Activated CD4-positive, CD25-positive, alpha-beta regulatory T cell treated with anti-CD3 and anti-CD28 coated beads, Interleukin-2, amount 50 U/mL, for 72 hours (primary cell): ENCODE results near the gene ABCG1.
A peak's percentile ranks its signal among the peaks of the same experiment; 100 is the strongest.
"Not testable (repeated sequence)": the region's sequence is repeated elsewhere in the genome, so short reads cannot be mapped to it uniquely, and the experiment has no call there.

Experiments used
- DNase-seq: peaks from one replicate; pipeline ENCODE4 v3.0.0; 2021

The ABCG1 gene

DNA sequence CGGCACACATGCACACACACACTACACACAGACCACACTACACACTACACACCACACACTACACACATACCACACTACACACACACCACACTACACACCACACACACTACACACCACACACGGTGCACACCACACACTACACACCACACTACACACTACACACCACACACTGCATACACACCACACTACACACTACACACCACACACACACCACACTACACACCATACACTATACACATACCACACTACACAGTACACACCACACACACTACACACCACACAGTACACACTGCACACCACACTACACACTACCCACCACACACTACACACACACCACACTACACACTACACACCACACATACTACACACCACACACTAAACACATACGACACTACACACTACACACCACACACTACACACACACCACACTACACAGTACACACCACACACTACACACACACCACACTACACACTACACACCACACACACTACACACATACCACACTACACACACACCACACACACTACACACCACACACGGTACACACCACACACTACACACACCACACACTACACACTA is 73.7 kb downstream of the ABCG1 start:
- not testable (repeated sequence) for DNase-seq

DNA sequence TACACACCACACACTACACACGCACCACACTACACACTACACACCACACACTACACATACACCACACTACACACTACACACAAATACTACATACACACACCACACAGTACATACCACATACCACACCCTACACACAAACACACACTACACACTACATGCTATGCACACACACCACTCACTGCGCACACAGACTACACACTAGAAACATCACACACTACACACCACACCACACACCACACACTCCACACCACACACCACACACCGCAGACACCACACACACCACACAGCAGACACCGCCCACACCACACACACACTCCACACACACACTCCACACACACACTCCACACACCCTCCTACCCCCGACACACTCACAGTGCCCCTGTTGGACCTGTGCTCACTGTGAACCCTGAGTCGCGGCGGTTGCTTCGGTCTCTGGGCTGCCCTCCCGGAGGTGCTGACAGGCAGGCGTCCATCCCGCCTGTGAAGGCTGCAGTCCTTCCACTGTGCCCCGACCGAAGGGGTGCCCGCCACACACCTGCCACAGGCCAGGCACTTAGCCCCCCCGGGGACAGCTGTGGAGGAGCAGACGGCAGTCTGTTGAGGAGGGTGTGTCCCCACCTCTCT is 74.8 kb downstream of the ABCG1 start:
- no peak for DNase-seq

GRCh38 chr21:42294273-42294880 is 75.4 kb downstream of the ABCG1 start:
- DNase-seq: no peak

DNA sequence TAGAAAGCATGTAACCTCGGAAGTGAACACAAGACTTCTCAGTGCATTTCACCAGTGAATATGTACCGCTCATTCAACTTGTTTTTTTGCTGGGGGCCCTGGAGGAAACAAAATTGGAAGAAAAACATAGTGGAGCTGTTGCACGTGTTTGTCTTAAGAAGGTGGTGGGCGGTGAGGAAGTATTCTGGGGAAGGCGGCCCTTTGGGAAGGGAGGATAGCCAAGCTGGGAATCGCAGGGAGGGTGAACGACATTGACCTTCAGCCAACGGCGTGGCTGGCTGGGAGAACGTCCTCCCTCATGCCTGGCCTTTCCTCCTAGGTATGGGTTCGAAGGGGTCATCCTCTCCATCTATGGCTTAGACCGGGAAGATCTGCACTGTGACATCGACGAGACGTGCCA is 76.9 kb downstream of the ABCG1 start:
- no peak for DNase-seq

GRCh38 chr21:42296501-42296900 is 77.6 kb downstream of the ABCG1 start:
- DNase-seq: no peak

DNA sequence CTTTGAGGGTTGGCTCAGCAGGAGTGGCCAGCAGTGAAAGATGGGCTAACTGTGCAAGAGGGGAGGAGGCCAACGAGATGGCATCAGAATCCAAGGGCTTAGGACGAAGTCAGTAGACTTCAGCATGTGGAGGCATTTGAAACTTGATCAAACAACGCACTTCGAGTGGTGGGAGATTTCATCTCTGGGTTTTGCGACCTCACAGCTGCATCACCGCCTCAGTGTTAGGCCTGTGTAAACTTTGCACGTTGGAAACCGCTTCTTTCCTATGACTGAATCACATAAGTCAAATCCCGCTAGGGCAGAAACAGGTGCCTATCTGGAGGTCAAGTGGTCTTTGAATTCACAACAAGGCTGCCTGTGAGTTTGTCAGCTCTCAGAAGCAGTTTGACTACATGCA is 78.4 kb downstream of the ABCG1 start:
- DNase-seq: no peak

DNA sequence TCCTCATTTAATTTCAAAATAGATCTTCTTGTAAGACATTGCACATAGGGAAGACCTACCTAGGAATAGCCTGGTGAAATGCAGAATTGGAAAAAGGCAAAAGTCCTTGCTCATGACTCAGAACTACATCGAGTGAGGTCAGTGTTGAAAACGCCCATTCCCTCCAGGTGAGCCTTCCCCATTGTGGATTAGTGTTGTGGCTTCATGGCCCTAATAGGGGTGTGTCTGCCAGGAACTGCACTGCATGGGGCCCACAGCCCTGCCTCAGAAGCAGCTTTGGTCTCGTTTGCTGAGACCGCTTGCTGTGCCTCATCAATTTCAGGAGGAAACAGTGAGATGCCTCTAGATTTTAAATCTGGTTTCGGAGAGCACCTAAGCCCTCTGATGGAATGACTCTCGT is 79.3 kb downstream of the ABCG1 start:
- no peak for DNase-seq

GRCh38 chr21:42298657-42299056 is 79.7 kb downstream of the ABCG1 start:
- no peak for DNase-seq

DNA sequence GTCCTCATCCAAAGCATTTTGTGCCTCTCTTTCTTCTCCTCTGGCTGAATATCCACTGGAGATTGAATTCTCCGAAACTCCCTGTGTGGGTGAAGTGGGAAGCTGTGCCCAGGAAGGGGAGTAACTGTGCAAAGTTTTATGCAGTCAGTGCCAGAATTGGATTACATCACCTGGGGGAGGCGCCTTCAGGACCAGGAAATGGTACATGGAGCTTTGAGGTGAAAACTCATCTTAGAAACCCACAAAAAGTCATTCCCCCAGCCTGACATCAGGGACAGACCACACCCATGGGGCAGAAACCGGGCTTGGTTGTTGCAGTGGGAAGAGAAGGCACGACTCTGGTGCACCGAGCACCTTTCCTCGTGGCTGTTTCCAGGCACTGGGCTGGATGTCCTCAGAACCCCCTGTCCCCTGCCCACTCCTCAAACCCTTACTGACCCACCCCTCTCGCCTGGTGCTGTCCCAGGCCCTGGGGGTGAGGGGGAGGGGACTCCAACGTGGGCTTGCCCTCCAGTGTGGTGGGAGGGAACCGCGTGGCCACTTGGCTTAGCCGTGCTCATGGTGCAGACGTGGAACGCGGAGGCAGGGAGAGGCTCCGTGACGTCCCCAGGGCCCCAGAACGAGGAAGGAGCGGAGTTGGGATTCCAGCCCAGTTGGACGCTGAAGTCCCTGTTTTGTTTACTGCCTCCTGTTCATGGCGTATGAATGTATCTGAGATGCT is 80.5 kb downstream of the ABCG1 start:
- DNase-seq: no peak

DNA sequence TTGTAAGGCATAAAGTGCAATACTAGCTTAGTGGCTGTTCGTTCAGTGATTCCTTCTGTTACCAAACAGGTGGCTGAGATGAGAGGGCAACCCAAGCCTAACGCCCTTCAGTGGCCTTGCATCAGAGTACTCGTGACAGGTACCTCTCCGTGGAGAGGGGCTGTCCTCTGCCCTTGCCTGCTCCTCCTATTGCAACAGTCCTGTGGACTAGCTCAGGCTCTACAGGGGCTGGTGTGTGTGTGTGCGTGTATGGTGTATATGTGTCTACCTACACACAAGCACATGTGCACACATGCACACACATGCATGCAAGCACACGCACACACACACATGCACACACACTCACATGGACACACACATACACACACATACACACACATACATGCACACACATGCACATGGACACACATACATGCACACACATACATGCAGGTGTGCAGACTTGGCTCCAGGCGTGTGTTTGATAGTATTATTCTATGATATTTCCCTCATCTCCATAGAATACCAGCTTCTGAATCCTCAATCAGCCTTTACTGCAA is 81.2 kb downstream of the ABCG1 start:
- DNase-seq: no peak

DNA sequence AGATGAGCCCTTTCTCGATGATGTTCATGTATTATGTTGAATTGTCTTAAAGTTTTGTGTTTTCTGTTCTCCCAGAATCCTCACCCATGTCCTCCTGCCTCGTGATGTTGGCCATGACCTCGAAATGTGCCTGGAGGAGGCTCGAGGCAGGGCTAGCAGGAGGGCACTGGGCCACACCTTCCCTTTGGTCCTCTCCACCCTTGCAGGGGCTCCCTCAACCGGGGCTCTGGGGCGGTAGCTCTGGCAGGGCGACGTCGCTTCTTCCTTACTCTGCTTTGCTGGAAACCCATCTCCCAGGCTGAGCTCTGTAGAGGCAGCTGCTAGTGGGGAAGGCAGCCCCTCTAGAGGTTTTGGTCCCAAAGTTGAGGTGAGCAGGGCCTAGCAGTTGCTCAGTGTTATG is 82.0 kb downstream of the ABCG1 start:
- no peak for DNase-seq

DNA sequence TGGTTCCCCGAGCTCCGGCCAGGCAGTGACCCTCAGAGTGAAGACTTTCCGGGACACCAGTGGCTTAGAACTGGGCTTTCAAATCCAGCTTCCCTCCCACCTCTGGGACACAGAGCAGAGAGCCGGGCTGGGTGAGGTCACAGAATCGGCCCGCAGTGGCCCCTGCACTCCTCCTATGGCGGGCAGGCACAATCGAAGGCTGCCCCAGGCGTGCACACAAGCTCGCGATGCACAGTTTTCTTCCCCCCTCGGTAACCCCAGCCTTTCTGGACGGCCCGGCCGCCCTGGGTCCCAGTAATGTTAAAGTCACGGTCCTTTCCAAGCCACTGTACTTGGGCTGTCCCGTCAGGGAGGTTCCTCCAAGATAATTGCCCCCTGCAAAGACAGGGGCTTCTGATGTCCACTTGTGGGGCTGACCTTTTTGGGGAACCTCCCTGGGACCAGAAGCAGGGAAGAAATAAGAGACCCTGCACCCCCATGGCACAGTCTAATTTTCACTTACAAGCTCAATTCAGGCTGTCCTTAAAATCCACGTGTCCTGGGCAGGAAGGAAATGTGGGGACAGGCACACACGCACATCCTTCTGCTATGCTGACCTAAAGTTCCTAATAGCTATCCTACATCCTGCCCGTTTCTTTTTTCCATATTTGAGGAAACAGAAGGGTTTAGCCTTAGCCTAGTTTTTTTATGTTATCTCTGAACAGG is 82.6 kb downstream of the ABCG1 start:
- no peak for DNase-seq

DNA sequence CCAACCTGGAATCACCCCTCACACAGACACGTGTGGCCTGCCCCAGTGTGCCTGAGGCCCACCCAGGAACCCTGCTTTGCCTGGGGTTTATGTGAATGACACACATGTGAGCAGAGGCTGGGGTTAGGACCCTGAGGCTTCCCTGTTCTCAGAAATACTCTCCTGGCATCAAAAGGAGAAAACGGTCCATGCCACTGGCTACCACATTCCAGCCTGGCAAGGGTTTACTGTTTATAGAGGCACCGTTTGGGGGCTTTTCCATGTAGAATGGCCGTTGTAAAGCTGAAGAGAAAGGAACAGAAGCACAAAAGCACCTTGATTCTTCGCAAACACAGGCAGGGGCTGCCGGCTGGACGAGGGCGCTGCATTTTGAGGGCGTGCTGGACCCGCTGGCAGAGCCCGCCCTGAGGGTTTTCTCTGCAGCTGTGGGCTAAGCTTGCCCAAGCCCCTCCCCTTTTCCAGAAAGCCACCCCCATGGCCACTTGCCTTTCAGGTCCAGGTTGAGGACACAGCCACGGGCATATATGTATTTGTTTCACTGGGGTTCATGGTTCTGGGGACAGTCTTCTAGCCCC is 83.2 kb downstream of the ABCG1 start:
- DNase-seq: no peak

GRCh38 chr21:42302794-42303193 is 83.9 kb downstream of the ABCG1 start:
- DNase-seq: no peak

GRCh38 chr21:42303443-42303842 is 84.5 kb downstream of the ABCG1 start:
- DNase-seq: no peak

DNA sequence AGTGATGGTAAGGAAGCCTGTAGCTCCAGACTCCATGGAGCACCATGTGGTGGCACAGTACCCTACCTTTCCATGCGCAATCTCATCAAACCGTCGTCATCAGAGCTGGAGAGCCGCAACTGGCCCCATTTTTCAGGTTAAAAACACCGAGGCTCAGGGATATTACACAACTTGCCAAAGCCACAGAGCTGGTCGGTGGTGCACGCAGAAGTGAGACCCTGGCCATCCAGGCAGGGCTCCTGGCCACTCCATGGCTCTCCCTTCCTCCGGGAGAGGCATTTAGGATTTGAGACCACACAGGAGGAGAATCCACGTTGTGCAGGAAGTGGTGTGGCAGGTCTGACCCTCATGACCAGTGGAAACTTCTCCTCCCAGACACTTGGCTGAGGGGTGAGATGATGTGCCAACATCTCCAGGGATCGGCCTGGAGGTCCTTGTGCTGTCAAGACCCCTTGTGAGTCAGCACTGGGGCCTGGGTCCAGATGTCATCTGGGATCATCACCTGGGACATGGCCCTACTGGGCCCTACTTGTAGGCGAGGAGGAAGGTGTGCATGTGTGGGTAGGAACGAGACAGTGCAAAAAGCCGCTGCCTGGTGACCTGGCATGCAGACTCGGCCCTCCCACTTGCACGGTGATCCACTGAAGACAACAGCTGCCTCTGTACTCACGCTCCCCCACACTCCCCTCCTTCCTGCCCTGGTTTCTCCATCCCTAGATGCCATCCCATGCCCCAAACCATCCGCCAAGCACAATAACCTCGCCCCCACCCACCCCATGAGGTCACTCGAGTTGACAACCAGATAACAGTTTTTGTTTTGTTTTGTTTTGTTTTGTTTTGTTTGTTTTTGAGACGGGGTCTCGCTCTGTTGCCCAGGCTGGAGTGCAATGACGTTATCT is 85.9 kb downstream of the ABCG1 start:
- DNase-seq: no peak

DNA sequence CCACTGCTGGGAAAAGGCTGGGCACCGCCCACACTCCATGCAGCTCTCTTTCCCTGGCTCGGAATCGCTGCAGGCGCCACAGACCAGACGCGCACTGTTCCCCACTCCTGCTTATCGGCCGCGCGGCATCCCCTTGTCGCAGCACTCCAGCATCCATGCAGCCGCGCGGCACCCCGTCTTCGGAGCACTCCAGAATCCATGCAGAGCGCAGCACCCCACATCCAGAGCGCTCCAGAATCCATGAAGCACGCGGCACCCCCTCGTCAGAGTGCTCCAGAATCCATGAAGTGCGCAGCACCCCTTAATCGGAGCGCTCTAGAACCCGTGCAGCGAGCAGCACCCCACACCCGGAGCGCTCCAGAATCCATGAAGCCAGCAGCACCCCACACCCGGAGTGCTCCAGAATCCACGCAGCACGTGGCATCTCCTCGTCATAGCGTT is 86.8 kb downstream of the ABCG1 start:
- DNase-seq: no peak

GRCh38 chr21:42306366-42307035 is 87.6 kb downstream of the ABCG1 start:
- peak; percentile 14 for DNase-seq

- peak; percentile 21 for DNase-seq
These were observed 88.2 kb downstream of the ABCG1 start for GRCh38 chr21:42307106-42307505.

- DNase-seq: peak; percentile 26
These were observed 89.4 kb downstream of the ABCG1 start for GRCh38 chr21:42308161-42308913.
